COLO668 (cell line): ENCODE data around the gene LRP8.
A peak's percentile ranks its signal among the peaks of the same experiment; 100 is the strongest.

Experiments used
- DNase-seq: peaks from one replicate; lab custom pipeline; 2025; ENCODE audit not compliant: unreplicated experiment; lab: John Stamatoyannopoulos, UW

Gene LRP8

DNA sequence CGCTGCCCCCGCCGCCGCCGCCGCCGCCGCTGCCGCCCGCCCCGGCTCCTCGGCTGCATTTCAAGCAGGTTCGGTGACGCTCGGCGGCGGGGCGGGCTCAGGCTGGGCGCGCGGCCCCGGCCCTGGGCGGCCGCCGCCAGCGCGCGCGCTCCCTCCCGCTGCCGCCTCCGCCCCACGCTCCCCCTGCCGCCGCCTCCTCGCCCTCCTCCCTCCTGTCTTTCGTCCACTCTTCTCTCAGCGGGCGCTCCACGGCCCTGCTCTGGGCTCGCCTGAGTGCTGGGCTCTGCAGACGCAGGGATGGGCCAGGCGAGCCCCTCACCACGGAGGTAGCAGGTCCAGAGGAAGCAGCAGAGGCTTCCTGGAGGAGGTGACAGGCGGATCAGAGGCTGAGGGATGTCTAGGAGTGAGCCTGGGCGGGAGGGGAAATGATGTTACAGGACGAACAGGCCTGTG lies at the start of gene LRP8:
LRP8 (minus strand) TSS at position 62 of the 453 bp plus-strand sequence. CDS start 158 bp downstream, outside the sequence.
- DNase-seq = peak; percentile 95

DNA sequence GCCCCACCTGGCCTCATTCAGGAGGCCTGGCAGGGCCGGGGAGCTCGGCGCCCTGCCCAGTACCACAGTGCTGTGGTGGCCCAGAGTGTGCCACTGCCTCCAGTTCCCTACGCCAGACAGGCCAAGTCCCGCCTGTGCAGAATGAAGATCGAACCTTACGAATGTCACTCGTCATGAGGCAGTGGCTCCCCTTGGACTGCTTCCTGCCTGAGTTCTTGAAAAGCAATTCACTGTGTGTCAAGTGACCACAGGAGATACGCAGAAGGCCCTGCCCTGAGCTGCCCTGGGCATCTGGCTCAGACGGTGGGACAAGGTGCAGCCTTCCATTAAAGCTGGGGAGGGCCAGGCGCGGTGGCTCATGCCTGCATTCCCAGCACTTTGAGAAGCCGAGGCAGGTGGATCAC lies 49.6 kb upstream of the LRP8 start:
- DNase-seq = no peak

DNA sequence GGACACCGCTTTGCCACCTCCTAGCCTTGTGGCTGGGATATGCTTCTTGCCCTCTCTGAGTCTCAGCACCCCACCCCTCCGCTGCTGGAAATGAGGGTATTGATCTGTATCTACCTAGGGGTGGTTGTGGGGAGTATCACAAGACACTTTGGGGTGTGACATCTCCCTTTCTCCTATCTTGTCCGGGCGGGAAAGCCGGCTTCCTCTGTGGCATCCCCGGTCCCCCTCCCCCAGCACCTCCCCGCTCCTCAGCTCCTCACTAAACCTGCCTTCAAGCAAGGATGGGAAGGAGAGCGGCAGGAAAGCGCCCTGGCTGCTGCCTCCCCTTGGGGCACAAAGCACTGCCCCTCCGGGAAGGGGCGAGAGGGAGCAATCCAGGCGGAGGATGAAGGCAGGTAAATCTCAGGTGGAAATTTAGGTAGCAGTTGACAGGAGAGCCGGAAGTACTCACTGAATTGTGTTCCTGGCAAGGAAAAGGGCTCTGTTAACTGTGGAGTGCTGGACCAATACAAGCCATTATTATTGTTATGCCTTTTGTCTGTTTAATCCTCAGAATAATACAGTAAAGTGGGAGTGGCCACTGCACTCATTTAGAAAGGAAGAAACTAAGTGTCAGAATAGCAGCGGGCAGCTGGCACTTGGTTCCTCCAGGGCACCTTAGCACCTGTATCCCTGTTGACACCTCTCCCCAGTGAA lies 49.0 kb upstream of the LRP8 start:
- peak; percentile 26 for DNase-seq

DNA sequence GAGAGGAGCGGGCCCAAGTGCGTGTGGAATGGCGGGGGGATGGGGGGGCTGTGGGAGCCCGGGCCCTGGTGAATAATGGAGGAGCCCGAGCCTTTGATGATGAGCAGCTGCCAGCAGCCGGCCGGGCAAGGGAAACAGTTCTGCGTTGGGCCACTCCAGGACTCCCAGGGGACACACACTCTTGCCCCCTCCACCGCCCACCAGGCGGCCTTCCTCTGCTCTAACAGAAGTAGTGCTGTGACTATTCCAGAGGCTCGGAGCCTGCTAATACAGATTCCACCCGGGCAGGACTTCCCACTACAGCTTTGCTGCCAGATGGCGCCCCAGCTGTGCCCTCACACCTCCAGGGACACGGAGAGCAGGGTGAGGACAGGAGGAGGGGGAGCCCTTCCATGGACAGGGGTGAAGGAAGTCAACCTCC lies 48.2 kb upstream of the LRP8 start:
- DNase-seq = peak; percentile 32

DNA sequence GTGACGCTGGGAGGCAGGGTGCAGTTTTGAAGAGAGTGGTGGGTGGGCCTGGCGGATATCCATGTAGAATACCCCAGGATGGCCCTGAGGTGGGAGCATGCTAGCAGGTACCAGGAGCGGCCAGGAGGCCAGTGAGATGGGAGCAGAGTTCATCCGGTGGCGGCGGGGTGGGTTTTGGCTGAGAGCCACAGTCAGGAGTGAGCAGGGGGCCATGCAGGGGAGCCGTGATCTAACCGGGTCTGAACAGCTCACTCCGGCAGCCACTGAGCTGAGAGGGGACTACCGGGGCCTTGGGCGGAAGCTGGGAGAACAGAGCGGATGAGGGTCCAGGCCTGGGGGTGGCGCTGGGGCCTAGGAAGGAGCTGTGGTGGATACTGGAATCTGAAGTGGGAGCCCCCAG lies 47.6 kb upstream of the LRP8 start:
- DNase-seq = no peak

DNA sequence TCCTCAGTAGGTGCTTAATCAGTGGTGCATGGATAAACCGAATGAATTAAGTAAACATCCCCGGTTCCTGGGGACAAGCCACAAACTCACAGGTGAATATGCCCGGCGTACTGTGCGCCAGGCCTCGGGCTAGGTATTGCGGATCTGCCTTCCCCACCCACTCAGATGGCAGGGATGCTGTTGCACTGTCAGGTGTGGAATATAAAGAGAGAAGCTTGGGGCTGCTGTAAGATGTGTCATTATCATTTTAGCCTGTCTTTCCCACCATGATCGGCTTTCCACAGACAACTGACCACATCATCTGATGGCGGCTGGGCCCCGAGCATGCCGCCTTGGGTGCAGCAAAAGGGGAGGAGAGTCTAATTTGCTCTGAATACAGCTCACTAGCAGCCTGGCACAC lies 45.4 kb upstream of the LRP8 start:
- DNase-seq = no peak

DNA sequence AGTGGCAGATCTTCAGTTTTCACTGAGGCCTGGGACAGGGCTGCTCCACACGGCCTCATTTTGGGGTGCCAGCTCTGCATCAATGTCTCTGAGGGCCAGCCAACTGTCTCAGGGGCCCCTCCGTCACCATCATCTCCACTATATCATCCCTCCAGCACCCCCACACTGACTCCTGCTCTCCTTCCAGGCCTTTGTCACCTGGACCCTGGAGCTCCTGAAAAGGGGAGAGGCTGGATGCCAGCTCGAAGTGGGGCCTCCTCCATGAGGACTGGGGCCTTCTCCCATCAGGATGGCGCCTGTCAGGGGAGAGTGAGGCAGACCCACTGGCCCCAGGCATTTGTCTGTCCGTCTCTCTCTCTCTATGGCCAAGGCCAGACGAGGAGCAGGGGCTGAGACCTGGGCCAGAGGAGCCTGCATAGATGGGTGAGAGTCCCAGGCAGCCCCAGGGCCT lies 44.7 kb upstream of the LRP8 start:
- DNase-seq = no peak

DNA sequence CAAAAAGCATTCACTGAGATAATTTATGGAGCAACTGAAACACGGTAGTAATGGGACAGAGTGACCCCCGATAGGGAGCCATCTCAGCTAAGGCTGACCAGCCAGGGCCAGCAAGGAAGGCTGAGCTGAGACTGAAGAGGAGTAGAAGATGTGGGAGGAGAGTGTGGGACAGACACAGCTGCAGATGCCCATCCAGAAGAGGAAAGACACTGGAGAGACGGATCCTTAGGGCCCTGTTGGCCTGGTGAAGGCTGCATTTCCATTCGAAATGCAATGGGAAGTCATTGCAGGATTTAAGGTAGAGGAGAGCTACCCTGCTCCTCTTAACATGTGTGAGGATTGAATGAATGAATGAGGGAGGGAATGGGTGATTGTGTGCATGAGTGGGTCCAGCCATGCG lies 44.0 kb upstream of the LRP8 start:
- no peak for DNase-seq

DNA sequence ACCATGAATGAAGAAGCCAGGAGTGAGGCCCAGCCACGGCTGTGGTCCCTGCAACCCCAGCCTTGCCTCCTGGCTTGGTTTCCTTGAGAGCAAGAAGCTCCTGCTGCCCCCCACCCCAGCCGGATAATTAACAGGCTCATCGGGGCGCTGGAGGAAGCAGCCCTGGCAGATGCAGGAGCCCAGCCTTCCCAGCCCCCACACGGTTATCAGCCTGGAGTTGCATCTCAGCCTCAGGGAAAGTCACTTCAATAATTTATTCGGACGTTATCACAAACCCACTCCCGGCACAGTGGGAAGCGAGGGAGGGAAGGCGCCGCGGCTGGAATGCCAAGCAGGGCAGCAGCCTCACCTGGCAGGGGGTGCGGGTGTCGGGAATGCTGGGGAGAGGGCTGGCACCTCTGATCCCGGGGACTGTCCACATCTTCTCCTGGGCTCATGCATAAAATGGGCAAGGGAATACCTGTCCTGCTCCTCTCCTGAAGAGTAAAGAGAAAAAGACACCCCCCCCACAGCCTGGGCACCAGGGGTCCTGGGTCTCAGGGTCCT lies 43.3 kb upstream of the LRP8 start:
- DNase-seq = no peak

DNA sequence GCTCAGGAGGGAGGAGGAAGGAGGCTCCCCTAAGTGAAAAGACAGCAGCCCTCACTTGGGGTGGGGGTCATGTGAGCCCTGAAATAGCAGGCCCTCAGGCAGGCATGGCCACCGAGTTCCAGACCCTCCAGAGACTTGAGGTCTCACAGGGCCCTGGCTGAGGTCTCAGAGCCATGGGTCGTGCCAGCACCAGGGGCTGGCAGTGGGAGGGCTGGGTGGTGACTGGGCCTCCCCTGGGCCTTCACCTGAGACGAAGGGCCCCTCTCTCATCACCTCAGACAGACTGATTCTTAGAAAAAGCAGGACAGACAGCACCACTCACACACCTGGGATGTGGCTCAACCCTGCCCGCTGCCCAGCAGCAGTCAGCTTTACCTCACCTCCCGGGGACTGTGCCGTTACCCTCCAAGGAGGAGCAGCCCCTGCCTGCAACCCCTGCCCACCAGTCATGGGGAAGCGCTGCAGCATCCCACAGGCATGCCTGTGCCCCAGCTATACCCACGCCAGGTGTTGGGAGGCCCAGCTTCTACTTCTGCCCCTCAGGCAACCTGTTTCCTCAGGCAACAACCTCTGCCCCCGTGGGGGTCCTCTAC lies 42.6 kb upstream of the LRP8 start:
- DNase-seq = no peak

DNA sequence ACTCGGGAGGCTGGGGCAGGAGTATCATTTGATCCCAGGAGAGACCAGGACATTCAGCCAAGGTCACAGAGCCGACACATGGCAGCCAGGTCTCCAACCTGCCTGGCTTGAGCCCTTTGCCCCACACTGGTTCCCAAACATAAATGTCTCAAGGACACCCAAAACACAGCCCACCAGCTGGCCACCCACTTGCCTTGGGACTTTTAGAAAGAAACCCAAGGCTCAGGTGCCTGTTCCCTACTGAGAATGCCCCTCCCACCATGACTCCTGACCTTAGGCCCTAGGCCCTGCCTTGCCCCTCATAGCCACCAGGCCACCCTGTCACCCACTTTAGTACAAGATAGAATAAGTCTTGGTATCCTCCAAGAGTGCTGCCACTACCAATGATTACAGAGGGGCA lies 41.9 kb upstream of the LRP8 start:
- no peak for DNase-seq

DNA sequence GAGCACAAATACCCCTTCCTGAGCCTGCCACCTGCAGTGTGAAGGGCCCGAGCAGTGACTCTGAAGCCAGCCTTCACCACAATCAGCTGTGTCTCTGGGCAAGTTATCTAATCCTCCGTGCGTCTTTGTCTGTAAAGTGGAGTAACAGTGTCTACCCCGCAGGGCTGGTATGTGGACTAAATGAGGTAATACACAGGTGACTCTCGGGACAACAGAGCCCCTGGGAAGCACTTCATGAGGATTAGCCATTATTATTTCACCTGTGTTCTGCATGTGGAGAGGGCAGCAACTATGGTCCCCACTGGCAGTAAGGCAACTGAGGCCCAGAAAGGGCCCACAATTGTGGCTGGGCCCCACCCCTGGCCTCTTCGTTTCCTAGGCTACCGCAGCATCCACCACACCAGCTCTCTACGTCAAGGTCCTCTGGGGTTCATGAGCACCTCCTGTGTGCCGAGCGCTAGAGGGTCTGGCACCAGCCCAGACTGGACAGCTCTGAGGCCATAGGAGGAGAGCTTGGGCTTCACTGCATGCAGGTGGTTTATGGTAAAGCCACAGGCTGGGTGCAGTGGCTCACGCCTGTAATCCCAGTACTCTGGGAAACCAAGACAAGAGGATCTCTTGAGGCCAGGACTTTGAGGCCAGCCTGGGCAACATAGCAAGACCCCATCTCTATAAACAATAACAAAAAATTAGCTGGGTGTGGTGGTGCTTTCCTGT lies 41.3 kb upstream of the LRP8 start:
- no peak for DNase-seq

DNA sequence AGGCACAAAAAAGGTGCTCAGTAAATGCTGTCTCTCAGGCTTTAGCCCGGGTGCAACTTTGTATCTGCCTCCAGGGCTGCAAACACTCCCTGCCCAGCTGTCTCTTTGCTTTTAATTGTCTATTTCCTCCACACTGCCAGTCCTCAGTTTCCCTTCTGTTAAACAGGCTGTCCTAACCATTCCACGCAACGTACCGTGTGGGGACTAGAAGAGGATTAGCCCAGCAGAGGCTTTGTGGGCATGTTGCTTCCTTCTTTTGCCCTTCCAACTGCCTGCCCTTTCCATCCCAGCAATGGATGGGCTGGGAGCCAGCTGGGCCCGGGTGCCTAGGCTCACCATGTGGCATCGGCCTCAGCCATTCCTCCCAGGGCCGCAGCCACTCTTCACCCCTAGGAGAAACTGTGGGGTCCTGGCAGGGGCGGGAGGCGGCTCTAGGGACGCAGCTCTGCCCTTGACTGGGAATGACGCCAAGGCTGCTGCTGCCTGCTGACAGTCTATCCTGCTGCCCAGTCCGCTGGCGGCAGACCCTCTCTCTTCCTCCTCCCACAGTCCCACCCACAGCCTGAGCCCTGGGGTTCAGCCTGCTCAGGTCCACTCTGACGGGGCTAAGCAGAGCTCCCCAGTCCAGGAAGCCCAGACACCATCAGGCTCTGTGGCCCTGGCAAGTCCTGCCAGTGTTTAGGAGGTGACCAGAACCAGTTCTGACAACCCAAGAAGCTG lies 40.6 kb upstream of the LRP8 start:
- DNase-seq = no peak

DNA sequence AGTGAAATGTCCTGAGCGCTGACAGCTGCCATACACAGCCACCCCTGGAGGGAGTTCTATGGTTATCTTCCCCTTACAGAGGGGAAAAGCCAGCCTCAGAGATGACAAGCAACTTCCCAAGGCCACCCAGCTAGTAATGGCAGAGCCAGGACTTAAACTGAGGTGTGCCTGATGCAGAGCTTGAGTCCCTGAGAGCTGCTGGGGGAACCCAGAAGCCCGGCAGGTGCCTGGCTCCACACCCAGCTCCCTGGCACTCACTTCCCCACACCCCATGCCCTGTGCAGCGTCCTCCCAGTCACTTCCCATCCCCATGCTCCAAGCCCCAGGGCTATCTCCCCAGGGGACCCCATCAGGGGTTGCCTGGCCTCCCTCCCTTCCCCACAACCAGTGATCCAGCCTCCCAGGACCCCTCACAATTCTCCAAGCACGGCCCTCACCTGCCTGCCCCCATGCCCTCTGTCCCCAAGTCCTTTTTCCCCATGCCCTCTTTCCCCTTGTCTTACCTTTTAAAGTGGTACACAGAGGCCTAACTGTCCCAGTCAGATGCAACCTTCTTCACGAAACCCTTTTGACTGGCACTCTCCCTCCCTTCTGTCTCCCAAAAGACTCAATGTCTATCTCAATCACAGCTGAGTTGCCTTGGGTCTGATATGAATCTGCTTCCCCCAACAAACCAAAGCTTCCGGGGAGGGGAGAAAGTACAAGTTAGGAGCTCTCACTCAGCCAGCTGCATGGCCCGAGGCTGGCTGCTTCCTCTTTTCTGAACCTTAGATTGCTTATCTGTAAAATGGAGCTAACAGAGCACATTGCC lies 39.8 kb upstream of the LRP8 start:
- DNase-seq = no peak

DNA sequence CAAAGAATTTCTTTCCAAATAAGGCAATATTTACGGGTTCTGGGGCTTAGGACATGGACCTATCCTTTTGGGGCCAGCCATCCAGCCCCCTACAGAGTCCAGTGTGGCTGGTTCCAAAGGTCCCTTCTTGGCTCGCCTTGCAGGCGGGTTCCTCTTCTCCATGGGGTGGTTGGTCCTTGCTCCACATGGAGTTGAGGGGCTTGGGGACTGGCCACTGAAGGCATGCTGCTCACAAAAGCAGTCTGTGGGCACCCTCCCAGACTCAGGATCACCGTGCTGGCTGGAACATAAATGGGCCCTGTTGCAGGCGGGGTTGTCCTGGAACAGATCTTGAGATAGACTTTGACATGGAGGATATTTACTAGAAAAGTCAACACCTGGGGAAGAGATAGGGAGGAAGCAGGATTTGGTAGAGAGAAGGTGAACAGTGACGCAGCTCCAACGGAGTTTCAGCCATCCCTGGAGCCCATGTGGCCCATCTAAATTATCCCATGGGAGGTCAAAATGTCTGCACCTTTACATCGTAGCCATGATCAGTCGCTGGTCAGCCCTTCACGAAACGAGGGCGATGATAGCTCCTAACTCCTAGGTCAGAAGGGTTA lies 39.1 kb upstream of the LRP8 start:
- DNase-seq = no peak

DNA sequence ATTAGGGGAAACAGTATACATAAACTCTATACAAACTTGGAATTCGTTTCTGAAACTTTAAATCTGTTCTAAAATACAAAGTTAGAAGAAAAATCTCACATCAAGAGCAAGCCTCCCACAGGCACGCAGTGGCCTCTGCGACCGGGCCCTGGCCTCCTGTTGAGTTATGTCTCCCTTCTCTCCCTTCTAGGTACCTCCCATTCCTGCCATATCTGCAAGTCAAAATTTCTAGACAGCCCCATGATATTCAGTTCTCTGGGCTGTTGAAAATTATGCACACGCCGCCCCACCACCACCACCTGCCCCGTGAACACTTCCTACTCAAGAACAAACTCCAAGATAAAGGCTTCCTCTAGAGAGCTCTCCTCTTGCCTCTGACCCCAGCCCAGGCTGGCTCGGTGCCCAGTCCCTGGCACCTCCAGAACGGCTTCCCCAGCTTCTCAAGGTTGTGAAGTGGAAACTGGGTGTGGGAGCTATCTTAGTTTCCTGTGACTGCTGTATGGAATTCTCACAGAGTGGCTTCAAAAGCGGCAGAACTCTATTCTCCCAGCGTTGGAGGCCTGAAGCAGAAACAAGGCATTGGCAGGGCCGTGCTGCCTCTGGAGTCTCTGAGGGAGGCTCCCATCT lies 37.7 kb upstream of the LRP8 start:
- DNase-seq = no peak

DNA sequence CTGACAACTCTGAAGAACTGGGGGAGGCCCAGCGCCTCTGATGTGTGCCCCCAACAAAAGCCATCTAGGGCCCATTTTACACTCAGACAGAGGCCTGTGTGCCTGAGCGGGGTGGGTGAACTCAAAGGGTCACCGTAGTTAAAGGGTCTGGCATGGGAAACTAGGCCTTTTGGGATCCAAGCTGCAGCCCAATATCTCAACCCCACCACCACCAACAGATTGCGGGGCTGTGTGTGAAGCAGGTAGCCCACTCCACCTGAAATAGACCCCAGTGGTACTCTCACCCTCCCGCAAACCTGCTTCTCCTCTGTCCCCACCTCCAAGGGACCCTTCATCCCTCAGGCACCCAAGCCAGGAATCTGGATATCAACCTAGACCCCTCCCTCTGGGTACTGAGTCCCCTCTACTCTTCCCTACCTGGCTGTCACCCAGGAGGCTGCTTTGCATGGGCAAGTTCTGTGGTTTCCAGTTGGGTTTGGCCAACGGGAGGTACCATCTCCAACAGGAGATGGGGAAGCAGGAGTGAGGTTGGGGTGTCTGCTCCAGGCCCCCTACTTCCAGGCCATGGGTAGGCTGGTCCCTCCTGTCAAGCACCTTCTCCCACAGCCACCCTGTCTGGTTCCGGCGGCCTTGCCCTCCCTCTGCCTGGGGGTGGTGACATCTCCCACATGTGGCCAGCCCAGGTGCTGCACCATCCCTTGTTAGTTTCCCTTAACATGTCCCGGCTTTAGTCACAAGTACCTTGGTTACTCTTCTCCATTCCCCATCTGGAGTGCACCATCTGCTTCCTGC lies 35.2 kb upstream of the LRP8 start:
- no peak for DNase-seq

DNA sequence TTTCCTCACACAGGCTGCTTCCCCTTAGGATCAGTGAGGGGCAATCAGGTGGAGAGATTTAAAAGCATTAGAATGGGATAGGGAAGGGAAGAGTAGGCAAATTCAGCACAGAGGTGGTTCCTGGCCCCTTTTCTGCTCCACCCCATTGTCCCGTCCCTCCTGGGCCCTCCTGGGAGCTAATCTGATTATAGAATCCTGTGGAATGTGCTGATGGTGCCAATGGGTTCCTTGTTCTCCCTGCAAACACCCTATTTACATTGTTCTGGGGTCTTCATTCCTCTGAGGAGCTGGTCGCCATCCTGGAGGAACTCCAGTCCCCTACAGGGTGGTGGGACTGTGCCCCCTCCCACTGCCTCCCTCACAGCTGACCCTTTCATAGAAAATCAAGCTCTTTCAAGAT lies 34.4 kb upstream of the LRP8 start:
- DNase-seq = no peak

DNA sequence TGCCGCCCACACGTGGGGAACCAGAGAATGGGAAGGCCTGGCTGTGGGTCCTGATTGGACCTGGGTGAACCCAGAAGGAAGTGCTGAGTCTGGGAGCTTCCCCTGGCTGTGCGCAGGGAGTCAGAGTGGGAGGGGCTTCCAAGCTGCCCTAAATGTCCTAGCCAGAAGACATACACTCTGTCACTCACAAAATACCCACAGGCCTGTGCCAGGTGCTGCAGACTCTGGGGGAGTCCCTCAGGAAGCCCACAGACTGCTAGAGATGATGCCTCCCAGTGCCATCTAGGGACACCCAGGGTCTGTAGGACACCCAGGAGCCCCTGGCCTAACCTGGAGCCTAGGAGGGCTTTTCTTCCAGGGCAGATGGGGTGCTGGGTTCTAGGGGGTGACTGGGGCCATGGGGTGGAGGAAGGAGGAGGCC lies 33.7 kb upstream of the LRP8 start:
- DNase-seq = no peak
